Stimulated activated naive CD8-positive, alpha-beta T cell treated with anti-CD3 and anti-CD28 coated beads, Interleukin-15, amount 100 ng/mL, for 72 hours (primary cell): ENCODE data around the gene CYBA.
A peak's percentile ranks its signal among the peaks of the same experiment; 100 is the strongest.

ENCODE experiments used
- ATAC-seq: fragments of 150-1000 bp; cut with Tn5 transposase; 2 replicates; pipeline ENCODE4 v1.10.0; 2021; ENCODE audit warnings: mild to moderate bottlenecking, moderate library complexity
- DNase-seq, 2 donors: peaks; one replicate each; pipeline ENCODE4 v3.0.0; 2021 to 2022
- H3K27ac Mint-ChIP-seq, 2 donors: one replicate each; pipeline ENCODE4 v1.8.0; 2022; ENCODE audit warnings: mild to moderate bottlenecking in 2 of 2, mixed read lengths in 2 of 2, moderate library complexity in 2 of 2
- H3K27me3 Mint-ChIP-seq: one replicate; pipeline ENCODE4 v1.8.0; 2022; ENCODE audit warnings: mixed read lengths
- H3K4me1 Mint-ChIP-seq: one replicate; pipeline ENCODE4 v1.8.0; 2022; ENCODE audit warnings: mild to moderate bottlenecking, mixed read lengths
- H3K4me3 Mint-ChIP-seq, 2 donors: one replicate each; pipeline ENCODE4 v1.8.0; 2022; ENCODE audit warnings: mild to moderate bottlenecking in 2 of 2, mixed read lengths in 2 of 2, moderate library complexity in 1 of 2
- H3K9me3 Mint-ChIP-seq, 2 donors: one replicate each; pipeline ENCODE4 v1.8.0; 2022; ENCODE audit warnings: mixed read lengths in 2 of 2

CYBA gene

DNA sequence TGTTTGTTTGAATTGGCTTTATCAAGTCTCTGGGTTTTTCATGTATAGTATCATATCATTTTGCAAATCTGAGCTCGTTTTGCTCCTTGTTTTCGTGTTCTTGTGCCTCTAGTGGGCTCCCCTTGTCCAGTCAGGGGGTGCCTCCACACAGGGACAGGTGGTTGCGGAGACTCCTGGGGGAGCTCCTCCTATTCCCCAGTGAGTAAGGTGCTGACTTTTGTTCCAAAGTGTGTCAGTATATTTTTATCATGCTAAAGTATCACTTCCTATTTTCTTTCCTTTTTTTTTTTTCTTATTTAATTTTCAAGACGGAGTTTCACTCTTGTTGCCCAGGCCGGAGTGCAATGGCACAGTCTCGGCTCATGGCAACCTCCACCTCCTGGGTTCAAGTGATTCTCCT, 42.8 kb downstream of the CYBA start:
- H3K4me1 Mint-ChIP-seq, result peaks cover 4% of the 10 kb centered on the region
- H3K9me3 Mint-ChIP-seq, result no peaks in the 10 kb centered on the region
- H3K27ac Mint-ChIP-seq, result peak overlapping the region in 1 of 2 donors; percentile 77
- ATAC-seq (no peak), DNase-seq (no peak)
- H3K27me3 Mint-ChIP-seq, result no peaks in the 10 kb centered on the region
- no peak overlapping the region for H3K4me3 Mint-ChIP-seq

DNA sequence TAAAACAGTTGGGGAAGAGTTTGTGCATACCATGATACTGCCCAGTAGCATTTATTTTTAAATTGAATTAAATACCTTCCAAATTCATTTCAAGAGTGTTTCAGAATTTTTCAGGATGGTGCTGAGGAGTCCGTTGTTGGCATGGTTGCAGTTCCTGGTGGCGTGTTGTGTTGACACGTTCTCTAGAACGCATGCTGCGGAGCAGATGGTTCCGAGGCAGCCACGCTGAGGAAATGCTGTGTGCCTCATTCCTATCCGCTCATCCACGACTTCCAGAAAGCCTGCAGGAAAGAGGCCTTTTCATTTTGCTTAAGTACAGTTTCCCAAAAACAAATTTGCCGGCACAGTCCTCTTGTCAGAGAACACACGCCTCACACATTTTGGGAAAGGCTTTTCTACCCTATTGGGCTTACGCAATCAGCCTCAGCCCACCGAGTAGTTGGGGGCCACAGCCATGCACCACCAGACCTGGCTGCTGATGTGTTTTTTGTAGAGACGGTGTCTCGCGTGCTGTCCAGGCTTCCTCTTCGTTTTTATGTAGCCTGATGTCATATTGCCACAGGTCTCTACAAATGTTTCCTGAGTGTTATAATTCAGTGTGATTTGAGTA, 44.6 kb downstream of the CYBA start:
- H3K4me1 Mint-ChIP-seq, result peaks cover 4% of the 10 kb centered on the region
- H3K4me3 Mint-ChIP-seq, result no peak overlapping the region

DNA sequence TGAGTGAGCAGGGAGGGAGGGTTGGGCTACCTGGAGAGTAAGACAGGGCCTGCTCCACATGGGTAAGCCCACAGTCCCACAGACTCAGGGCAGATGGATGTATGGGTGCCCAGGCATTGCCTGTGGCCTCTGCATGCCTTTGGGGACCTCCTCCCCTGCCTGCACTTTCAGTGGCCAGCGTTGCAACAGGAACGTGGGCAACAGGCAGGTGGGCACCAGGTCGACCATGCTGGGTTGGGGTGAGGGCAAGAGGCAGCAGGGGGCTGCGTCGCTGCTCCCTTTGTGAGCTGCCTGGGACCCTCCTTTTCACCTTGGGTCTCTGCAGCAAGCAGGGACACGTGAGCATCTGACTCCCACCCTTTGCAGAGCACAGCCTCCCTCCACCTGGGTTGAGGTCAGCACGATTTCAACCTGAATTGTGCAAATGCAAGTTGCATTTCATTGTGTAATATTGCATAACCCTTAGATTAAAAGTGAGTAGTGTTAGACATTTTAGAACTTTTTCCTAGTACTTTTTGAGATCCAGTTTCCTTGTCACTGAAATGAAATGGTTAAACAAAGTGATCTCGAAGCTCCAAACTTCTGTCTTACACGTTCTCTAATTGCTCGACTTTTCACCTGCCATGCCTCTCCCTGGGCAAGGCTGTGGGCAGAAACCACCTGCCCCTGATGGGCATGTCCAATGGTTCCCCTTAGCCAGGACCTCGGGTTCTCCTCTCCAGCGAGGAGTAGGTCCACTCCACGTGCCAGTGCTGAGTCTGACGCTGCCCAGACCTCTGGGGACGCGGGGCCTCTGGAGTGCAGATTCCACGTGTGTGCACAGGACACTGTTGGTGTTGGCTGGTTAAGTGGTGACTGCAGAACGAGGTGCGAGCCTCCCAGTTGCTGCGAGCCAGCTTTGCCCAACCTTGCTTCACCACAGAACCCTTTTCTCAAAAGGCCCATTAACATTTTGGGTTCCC, 45.4 kb downstream of the CYBA start:
- no peak overlapping the region for H3K27ac Mint-ChIP-seq
- no peaks in the 10 kb centered on the region for H3K9me3 Mint-ChIP-seq
- no peak for DNase-seq
- H3K4me1 Mint-ChIP-seq, result no peaks in the 10 kb centered on the region
- H3K4me3 Mint-ChIP-seq, result no peak overlapping the region
- ATAC-seq, result no peak
- no peaks in the 10 kb centered on the region for H3K27me3 Mint-ChIP-seq

More for the DNA sequence above, 44.6 kb downstream of the CYBA start:
- DNase-seq (no peak), ATAC-seq (no peak)
- peak overlapping the region; percentile 25 to 34 for H3K27ac Mint-ChIP-seq
- H3K9me3 Mint-ChIP-seq, result no peaks in the 10 kb centered on the region
- H3K27me3 Mint-ChIP-seq, result no peaks in the 10 kb centered on the region

DNA sequence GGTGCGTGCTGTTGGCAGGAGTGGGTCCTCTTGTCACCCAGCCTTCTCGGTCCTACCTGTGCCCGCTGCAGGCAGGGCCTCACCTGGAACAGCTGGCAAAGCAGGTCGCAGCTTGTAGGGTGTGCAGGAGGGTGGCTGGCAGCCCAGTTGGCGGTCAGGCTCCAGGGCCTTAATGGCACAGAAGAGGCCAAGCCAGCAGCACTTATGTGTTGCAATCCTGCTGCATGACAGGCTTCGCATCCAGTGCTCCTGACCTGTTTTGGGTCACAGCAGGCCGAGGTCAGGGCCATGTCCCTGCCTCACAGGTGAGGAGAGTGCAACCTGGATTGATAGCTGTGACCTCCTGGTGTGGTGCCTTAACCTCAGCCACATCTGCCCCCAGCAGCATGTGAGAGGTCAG, 48.8 kb downstream of the CYBA start:
- no peak for DNase-seq
- Mint-ChIP-seq H3K9me3 (no peaks in the 10 kb centered on the region), H3K27me3 (no peaks in the 10 kb centered on the region), H3K27ac (no peak overlapping the region), H3K4me1 (no peaks in the 10 kb centered on the region), H3K4me3 (no peak overlapping the region)
- no peak for ATAC-seq

DNA sequence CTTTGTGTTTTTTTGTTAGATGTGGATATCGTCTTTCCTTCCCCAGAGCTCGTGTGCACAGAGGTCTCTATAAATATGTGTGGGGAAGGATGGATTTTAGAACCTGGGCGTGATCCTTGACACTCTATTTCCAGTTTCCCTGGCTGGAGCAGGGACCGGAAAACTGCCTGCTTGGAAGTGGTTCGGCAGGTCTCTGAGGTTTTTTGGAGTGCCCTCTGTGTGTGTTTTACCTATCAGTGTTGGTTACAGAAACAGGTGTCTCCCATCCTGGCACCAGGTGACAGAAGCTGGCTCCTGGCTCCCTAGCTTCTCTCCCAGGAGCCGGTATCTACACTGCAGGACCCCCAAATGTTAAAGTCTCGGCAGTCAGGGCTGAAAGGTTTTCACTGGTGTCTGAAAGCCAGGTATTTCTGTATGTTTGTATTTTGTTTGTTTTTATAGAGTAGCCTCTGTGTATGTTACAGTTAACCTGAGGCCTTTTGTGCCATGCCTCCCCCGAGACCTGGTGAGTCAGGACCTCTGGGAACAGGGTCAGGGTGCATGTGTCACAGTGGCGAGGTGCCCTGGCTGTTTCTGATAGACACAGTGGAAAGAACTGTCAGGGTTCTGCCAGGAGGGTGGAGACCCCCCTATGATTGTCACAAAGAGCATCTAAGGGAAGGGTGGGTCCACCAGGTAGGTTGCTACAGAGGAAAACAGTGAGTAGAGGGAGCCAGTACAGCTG, 49.4 kb downstream of the CYBA start:
- Mint-ChIP-seq H3K27me3 (no peaks in the 10 kb centered on the region), H3K4me3 (no peak overlapping the region), H3K27ac (peak overlapping the region in 1 of 2 donors; percentile 96), H3K9me3 (no peaks in the 10 kb centered on the region), H3K4me1 (no peaks in the 10 kb centered on the region)
- ATAC-seq (no peak), DNase-seq (no peak)

DNA sequence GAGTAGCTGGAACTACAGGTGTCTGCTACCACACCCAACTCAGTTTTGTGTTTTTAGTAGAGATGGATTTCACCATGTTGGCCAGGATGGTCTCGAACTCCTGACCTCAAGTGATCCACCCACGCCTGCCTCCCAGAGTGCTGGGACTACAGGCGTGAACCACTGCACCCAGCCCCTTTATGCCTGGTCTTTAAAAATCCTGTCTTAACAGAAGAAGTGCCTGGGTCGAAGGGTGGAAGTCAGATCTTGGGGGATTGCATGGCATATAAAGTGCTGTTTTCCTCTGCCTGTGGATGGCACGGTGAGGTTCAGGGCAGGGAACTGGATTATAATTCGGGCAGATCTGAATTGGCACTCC, 50.3 kb downstream of the CYBA start:
- peak overlapping the region in 1 of 2 donors; percentile 94 for H3K27ac Mint-ChIP-seq
- ATAC-seq (no peak), DNase-seq (no peak)
- no peak overlapping the region for H3K4me3 Mint-ChIP-seq
- H3K4me1 Mint-ChIP-seq, result peaks cover 5% of the 10 kb centered on the region
- H3K27me3 Mint-ChIP-seq, result no peaks in the 10 kb centered on the region
- H3K9me3 Mint-ChIP-seq, result no peaks in the 10 kb centered on the region

DNA sequence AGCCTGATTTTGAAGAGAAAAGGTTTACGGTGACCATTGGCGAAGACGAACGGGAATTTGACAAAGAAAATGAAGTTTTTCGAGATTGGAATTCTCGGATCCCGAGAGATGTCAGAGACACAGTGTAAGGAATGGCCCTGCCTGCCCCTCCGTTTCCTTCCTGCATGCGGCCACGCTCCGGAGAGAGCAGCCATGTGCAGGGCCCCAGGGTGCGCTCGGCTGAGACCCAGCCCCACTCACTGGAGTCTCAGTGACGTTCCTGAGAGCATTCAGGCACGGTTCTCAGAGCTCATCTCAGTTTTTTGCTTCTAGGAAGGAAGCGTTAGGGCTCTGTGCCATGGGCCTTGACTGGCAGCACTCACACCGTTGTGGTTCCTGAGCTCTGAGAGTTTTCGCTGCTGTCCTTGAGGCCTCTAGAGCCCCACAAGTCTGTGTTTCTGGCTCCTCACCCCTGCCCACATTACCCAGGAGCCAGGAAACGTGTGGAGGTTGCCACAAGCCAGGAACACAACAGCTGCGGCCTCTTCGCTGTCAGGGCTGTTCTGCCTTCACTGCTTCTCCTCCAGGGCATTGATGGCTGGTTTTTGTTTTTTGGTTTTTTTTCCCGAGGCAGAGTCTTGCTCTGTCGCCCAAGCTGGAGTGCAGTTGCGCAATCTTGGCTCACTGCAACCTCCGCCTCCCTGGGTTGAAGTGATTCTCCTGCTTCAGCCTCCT, 50.9 kb downstream of the CYBA start:
- Mint-ChIP-seq H3K27me3 (no peaks in the 10 kb centered on the region), H3K4me1 (peaks cover 5% of the 10 kb centered on the region), H3K4me3 (no peak overlapping the region), H3K27ac (no peak overlapping the region), H3K9me3 (no peaks in the 10 kb centered on the region)
- ATAC-seq (no peak), DNase-seq (no peak)

DNA sequence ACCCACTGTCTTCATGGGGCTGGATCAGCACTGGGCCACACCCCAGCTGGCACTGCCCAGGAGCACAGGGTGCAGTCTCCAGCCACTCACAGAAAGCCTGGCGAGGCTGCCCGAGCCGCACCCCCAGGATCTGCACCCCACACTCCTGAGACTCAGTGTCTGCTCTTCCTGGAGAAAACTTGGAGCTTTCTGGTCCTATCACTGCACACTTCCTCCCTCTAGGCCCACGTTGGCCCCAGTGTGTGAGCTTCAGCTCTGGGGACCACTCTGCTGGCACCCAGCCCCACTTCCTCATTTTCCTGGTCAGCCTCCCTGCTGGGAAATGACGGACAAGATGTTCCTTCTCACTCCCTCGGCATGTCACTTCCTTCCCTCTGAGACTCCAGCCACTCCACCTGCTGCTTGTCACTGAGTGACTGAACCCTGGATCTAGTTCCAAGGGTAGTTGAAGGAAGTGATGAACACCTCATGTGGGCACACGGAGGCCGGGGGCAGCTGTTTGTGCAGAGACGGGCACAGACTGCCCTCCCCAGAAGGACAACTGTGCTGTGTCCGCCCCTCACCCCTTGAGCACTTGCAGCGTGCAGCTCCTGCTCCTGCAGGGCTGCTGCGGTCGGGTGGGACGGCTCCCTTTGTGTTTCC, 51.6 kb downstream of the CYBA start:
- ATAC-seq, result no peak
- Mint-ChIP-seq H3K4me1 (peaks cover 5% of the 10 kb centered on the region), H3K27ac (peak overlapping the region in 1 of 2 donors; percentile 77), H3K9me3 (no peaks in the 10 kb centered on the region), H3K27me3 (no peaks in the 10 kb centered on the region), H3K4me3 (no peak overlapping the region)
- no peak for DNase-seq

DNA sequence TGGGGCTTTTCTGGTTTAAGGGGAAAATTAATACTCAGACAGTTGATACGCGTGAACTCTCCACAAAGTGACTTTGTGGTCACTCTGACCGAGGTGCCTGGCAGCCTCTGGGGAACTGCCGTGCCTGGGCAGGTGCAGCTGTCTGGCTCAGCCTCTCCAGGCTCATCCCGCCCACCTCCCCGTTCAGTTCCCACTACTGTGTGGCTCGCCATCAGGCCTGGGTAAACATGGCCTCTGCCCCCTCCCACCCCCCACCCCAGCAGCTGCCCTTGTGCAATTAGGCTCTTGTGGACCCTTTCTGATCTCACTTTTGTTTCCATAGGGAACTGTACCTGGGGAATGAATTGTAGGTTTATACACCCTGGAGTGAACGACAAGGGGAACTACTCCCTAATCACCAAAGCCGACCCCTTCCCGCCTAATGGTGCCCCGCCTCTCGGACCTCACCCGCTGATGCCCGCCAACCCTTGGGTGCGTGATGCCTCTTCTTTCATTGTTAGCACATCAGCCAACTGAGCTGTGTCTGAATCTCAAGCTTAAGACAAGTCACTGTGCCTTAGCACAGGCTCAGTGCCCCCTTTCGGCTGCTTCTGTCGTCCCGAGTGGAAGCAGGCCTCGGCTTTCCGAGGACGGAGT, 52.9 kb downstream of the CYBA start:
- no peaks in the 10 kb centered on the region for H3K27me3 Mint-ChIP-seq
- H3K27ac Mint-ChIP-seq, result no peak overlapping the region
- peaks cover 13% of the 10 kb centered on the region for H3K4me1 Mint-ChIP-seq
- no peaks in the 10 kb centered on the region for H3K9me3 Mint-ChIP-seq
- ATAC-seq, result no peak
- H3K4me3 Mint-ChIP-seq, result no peak overlapping the region
- no peak for DNase-seq

DNA sequence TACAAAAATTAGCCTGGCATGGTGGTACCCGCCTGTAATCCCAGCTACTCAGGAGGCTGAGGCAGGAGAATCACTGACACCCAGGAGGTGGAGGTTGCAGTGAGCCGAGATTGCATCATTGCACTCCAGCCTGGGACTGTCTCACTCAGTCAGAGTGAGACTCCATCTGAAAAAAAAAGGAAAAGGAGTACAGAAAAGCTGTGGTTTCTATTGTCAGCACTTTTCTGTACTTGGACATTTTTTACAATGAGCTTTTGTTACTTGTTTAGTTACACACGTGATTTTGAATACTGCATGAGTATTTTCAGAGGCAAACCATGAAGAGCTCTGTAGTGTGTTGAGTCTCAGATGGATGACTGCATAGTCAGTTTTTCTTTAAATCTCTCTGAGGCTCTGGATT, 54.4 kb downstream of the CYBA start:
- no peak overlapping the region for H3K4me3 Mint-ChIP-seq
- H3K9me3 Mint-ChIP-seq, result no peaks in the 10 kb centered on the region
- ATAC-seq (no peak), DNase-seq (no peak)
- no peaks in the 10 kb centered on the region for H3K27me3 Mint-ChIP-seq
- H3K27ac Mint-ChIP-seq, result peak overlapping the region in 1 of 2 donors; percentile 87
- peaks cover 23% of the 10 kb centered on the region for H3K4me1 Mint-ChIP-seq

DNA sequence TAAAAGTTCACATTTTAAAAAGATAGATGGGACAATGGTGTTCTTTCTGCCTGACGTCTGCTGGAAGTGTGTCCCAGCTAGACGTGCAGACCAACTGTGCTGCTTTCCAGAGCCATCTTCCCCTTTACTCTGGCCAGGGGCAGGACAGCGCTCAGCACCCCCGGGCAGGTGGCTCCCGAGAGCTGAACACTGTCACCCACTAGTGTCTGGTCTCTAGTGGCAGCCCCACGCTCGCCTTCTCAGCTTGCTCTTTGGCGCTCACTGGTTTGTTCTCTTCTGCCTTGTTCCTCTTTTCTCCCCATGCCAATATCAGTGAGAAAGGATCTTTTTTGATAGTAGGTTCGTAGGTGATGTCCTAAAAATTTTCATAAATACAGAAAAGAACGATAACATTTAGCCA, 54.9 kb downstream of the CYBA start:
- no peak for ATAC-seq
- no peaks in the 10 kb centered on the region for H3K9me3 Mint-ChIP-seq
- no peaks in the 10 kb centered on the region for H3K27me3 Mint-ChIP-seq
- no peak for DNase-seq
- peak overlapping the region in 1 of 2 donors; percentile 63 for H3K27ac Mint-ChIP-seq
- H3K4me1 Mint-ChIP-seq, result peaks cover 28% of the 10 kb centered on the region
- H3K4me3 Mint-ChIP-seq, result no peak overlapping the region

DNA sequence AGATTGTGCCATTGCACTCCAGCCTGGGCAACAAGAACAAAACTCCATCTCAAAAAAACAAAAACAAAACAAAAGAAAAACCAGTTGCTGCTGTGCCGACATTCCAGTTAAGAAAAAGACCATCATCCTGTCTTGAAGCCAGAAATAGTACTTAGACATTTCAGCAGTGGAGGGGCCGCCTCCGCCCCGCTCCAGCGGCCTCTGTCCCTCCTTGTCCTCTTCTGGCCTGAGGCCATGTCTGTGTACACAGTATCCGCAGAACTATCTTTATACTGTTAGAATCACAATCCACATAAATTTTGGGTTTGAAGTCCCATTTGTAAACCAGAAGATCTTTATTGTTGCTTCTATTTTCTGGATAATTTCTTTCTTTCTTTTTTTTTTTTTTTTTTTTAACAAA, 55.8 kb downstream of the CYBA start:
- DNase-seq (no peak), ATAC-seq (no peak)
- Mint-ChIP-seq H3K27ac (no peak overlapping the region), H3K4me3 (no peak overlapping the region), H3K4me1 (peaks cover 30% of the 10 kb centered on the region), H3K27me3 (no peaks in the 10 kb centered on the region), H3K9me3 (no peaks in the 10 kb centered on the region)

DNA sequence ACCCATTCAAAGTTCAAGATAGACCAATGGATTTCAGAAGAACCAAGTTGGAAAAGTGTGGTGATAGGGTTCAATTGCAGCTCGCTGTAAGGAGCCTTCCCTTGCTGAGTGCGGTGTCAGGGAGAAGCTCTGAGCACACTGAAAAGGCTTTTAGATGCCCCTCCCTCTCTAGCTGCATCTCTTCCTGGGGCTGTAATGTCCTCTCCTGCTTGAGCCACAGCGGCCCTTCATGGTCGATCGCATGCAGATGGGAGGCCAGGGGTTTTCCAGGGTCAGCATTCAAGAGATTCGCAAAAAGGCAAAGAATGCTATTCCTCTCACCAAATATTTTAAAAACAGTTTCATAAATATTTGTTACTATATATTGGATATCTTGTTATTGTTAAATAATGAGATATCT, 56.9 kb downstream of the CYBA start:
- no peak overlapping the region for H3K4me3 Mint-ChIP-seq
- peaks cover 39% of the 10 kb centered on the region for H3K4me1 Mint-ChIP-seq
- H3K27ac Mint-ChIP-seq, result no peak overlapping the region
- ATAC-seq, result no peak
- H3K9me3 Mint-ChIP-seq, result no peaks in the 10 kb centered on the region
- no peaks in the 10 kb centered on the region for H3K27me3 Mint-ChIP-seq
- DNase-seq, result no peak

DNA sequence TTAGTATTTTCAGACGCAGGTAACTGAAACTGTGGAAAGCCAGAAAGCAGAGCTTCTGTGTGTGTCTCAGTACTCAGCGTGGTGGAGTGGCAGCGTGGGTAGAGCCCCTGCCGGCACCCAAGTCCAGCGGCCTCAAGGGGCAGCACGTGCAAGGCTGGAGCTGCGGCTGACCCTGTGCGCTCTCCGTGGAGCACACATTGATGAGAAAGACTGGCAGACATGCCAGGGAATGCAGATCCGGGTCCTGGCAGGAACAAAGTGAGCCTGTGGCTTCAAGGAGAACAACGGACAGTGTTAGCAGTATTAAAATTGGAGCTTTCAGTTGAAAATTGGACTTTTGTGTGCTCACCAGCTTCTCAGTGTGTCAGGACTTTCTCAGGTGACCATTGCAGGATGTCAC, 57.4 kb downstream of the CYBA start:
- Mint-ChIP-seq H3K27me3 (no peaks in the 10 kb centered on the region), H3K4me3 (no peak overlapping the region), H3K9me3 (no peaks in the 10 kb centered on the region), H3K4me1 (peaks cover 41% of the 10 kb centered on the region), H3K27ac (no peak overlapping the region)
- DNase-seq (no peak), ATAC-seq (no peak)
